Endothelial cell of umbilical vein (primary cell): ENCODE measurements around the gene FBXW7. TPM values are rescaled to one million over a fixed set of nuclear protein-coding genes. Genes with fewer than 3 reads are reported as not detected.

Experiments used
- BruUV-seq: library from RNA; stranded (reverse); fragments of 400-500 nt; replicated peaks from 2 replicates; lab custom pipeline; 2021; lab: Mats Ljungman, UMichigan
- CTCF ChIA-PET: fragments of 300-600, 350-600 bp; sonication (Branson Sonifier 250); formaldehyde crosslinking; loops from one replicate; lab custom pipeline; 2021; ENCODE audit warnings: antibody characterized with exemption, inconsistent platforms; lab: Charles Lee
- POLR2A ChIA-PET: fragments of 300-600, 350-600 bp; sonication (Branson Sonifier 250); formaldehyde crosslinking; loops from one replicate; lab custom pipeline; 2021; ENCODE audit warnings: antibody characterized with exemption, inconsistent platforms; lab: Charles Lee
- DNase-seq: peaks from one replicate; pipeline ENCODE4 v3.0.0-alpha.2; 2011; ENCODE audit warnings: low read depth, low spot score
- FAIRE-seq: peaks from 2 replicates; lab custom pipeline; 2011; peaks lifted over from hg19 to GRCh38; lab: Jason Lieb, UNC
- H2AFZ ChIP-seq: 2 replicates; pipeline ENCODE4 v1.6.0; 2012; ENCODE audit warnings: low read depth, low read length, control low read depth, inconsistent platforms
- H3K27ac ChIP-seq: 2 replicates; pipeline ENCODE4 v1.5.1; 2011; ENCODE audit warnings: low read depth, mild to moderate bottlenecking, control low read depth, low read length, moderate library complexity; ENCODE audit not compliant: insufficient read depth
- H3K27me3 ChIP-seq, 2 experiments: 2 replicates each; pipeline versions ENCODE4 v1.6.0 to v1.6.1; 2011; ENCODE audit warnings: low read length in 2 of 2, mixed read lengths in 1 of 2; ENCODE audit not compliant: control insufficient read depth in 2 of 2, insufficient read depth in 2 of 2
- H3K36me3 ChIP-seq, 2 experiments: 2 replicates in 1 of 2; 3 replicates in 1 of 2; pipeline ENCODE4 v1.5.1; 2011; ENCODE audit warnings: low read length in 2 of 2, mild to moderate bottlenecking in 1 of 2, moderate library complexity in 1 of 2; ENCODE audit not compliant: control insufficient read depth in 2 of 2, insufficient read depth in 2 of 2; ENCODE audit errors: extremely low read depth in 1 of 2
- H3K4me1 ChIP-seq: 3 replicates; pipeline ENCODE4 v1.5.1; 2011; ENCODE audit warnings: mild to moderate bottlenecking, low read length; ENCODE audit not compliant: control insufficient read depth, insufficient read depth; ENCODE audit errors: extremely low read depth
- H3K4me2 ChIP-seq: 2 replicates; pipeline ENCODE4 v1.6.1; 2011; ENCODE audit warnings: low read length, control low read depth, mixed read lengths; ENCODE audit not compliant: insufficient read depth
- H3K4me3 ChIP-seq, 3 experiments: fragments of 200-600 bp in 1 of 3; sonication (generic), shearing (Covaris generic) in 1 of 3; replicated peaks in 1 of 3; 2 replicates each; pipeline ENCODE4 v1.5.1; 2011 to 2016; ENCODE audit warnings: control low read depth in 3 of 3, low read length in 3 of 3, mild to moderate bottlenecking in 2 of 3, inconsistent platforms in 1 of 3, low read depth in 1 of 3, moderate library complexity in 1 of 3; ENCODE audit not compliant: insufficient read depth in 1 of 3
- H3K79me2 ChIP-seq: 2 replicates; pipeline ENCODE4 v1.6.0; 2012; ENCODE audit warnings: low read length, inconsistent platforms; ENCODE audit not compliant: control insufficient read depth, insufficient read depth
- H3K9ac ChIP-seq: replicated peaks from 2 replicates; pipeline ENCODE3; 2011; ENCODE audit warnings: low read length, control low read depth; ENCODE audit not compliant: insufficient read depth; ENCODE audit errors: extremely low read depth
- H3K9me1 ChIP-seq: replicated peaks from 3 replicates; pipeline ENCODE4 v1.6.0; 2011; ENCODE audit warnings: mild to moderate bottlenecking, low read length; ENCODE audit not compliant: control insufficient read depth, insufficient read depth; ENCODE audit errors: extremely low read depth
- H3K9me3 ChIP-seq: replicated peaks from 2 replicates; pipeline ENCODE4 v1.5.1; 2012; ENCODE audit warnings: low read length, inconsistent platforms; ENCODE audit not compliant: control insufficient read depth, insufficient read depth
- H4K20me1 ChIP-seq: replicated peaks from 2 replicates; pipeline ENCODE3; 2011; ENCODE audit warnings: mild to moderate bottlenecking, low read length; ENCODE audit not compliant: control insufficient read depth, insufficient read depth; ENCODE audit errors: extremely low read depth
- CTCF ChIP-seq, 2 donors: IDR thresholded peaks; 1 replicate in 1 of 2; 2 replicates in 1 of 2; pipeline ENCODE4 v1.5.1; 2011; ENCODE audit warnings: low read length in 2 of 2, mild to moderate bottlenecking in 2 of 2, moderate library complexity in 2 of 2, control low read depth in 1 of 2, inconsistent platforms in 1 of 2, low read depth in 1 of 2; ENCODE audit not compliant: insufficient read depth in 1 of 2; ENCODE audit errors: extremely low read depth in 1 of 2
- EZH2 ChIP-seq: IDR thresholded peaks from 2 replicates; pipeline ENCODE4 v1.6.1; 2012; ENCODE audit warnings: borderline replicate concordance, low read depth, mild to moderate bottlenecking, moderate library complexity, low read length, inconsistent platforms; ENCODE audit not compliant: severe bottlenecking
- FOS ChIP-seq: IDR thresholded peaks from 2 replicates; pipeline ENCODE4 v1.6.1; 2011; ENCODE audit warnings: mild to moderate bottlenecking, low read length, moderate library complexity, borderline replicate concordance; ENCODE audit not compliant: insufficient read depth
- GATA2 ChIP-seq: IDR thresholded peaks from 2 replicates; pipeline ENCODE4 v1.7.0; 2011; ENCODE audit warnings: low read depth, mild to moderate bottlenecking, moderate library complexity, mixed read lengths, low read length; ENCODE audit not compliant: insufficient read length, insufficient read depth
- JUN ChIP-seq: IDR thresholded peaks from 2 replicates; pipeline ENCODE4 v1.6.1; 2011; ENCODE audit warnings: borderline replicate concordance, low read depth; ENCODE audit not compliant: insufficient read length, insufficient read depth
- MYC ChIP-seq: IDR thresholded peaks from one replicate; pipeline ENCODE4 v1.6.1; 2011; ENCODE audit warnings: mild to moderate bottlenecking, low read depth, low read length
- POLR2A ChIP-seq: IDR thresholded peaks from 2 replicates; pipeline ENCODE4 v1.6.1; 2012; ENCODE audit warnings: low read depth, mild to moderate bottlenecking, control low read depth, low read length
- POLR2AphosphoS5 ChIP-seq: IDR thresholded peaks from 2 replicates; pipeline ENCODE4 v1.6.1; 2012; ENCODE audit warnings: low read depth, mild to moderate bottlenecking, control low read depth, low read length, moderate library complexity; ENCODE audit not compliant: insufficient read depth
- dilution Hi-C: fragments of 300-500 bp; cut with MboI; formaldehyde crosslinking; loops from one replicate; pipeline ENCODE4 v1.15.0; 2019; ENCODE audit warnings: low sequenced_read_pairs; ENCODE audit not compliant: extremely low pct_ligation_motif_present
- intact Hi-C: fragments of 100-400 bp; cut with micrococcal nuclease; formaldehyde crosslinking; loops from one replicate; pipeline ENCODE4 v1.10.0; 2022
- polyA plus RNA-seq, 4 experiments: library from polyadenylated mRNA; depleted of rRNA in 3 of 4; stranded (reverse) in 3 of 4; unstranded in 1 of 4; fragments of >200 nt; gene quantifications; 2 replicates each; pipeline versions ENCODE4 v1.2.1 to v1.2.3, GENCODE V29; 2011 to 2012; ENCODE audit warnings: missing spikeins in 1 of 4
- total RNA-seq: library from RNA; stranded (reverse); gene quantifications from 2 replicates; pipeline ENCODE4 v1.2.3, GENCODE V29; 2021
- TF ChIP-seq, protein P1 (sequence below): IDR thresholded peaks from 2 replicates; pipeline ENCODE4 v1.6.1; 2011; ENCODE audit not compliant: insufficient read depth, insufficient read length

FBXW7 gene
- total and polyA plus RNA-seq, 2 donors (not counting 3 experiments of a cell fraction or from before 2014, with no cell fraction given) = 7.0 to 28.1 TPM

GRCh38 chr4:152331042-152331441 lies 204.8 kb downstream of the FBXW7 start:
- Histone ChIP-seq H3K9me3 (no peaks in the 10 kb centered on the region), H2AFZ (no peak overlapping the region), H3K9me1 (no peaks in the 10 kb centered on the region), H3K36me3 (peaks cover 0 to 12% of the 10 kb centered on the region in 2 experiments), H3K27ac (no peak overlapping the region), H4K20me1 (no peaks in the 10 kb centered on the region), H3K79me2 (no peaks in the 10 kb centered on the region), H3K4me3 (no peak overlapping the region), H3K27me3 (no peaks in the 10 kb centered on the region), H3K9ac (no peak overlapping the region), H3K4me1 (no peaks in the 10 kb centered on the region), H3K4me2 (no peak overlapping the region)
- ChIA-PET CTCF (no interaction called here), POLR2A (no interaction called here)
- TF ChIP-seq POLR2A (no peak), MYC (no peak), EZH2 (no peak), GATA2 (no peak), FOS (no peak), POLR2AphosphoS5 (no peak), CTCF (IDR thresholded peaks at IDR 0.05; ENCODE audit: extremely low read depth in 1 of 2, insufficient read depth in 1 of 2, low read depth in 1 of 2, low read length in 2 of 2) (no peak), JUN (no peak)
- TF ChIP-seq, protein P1, sequence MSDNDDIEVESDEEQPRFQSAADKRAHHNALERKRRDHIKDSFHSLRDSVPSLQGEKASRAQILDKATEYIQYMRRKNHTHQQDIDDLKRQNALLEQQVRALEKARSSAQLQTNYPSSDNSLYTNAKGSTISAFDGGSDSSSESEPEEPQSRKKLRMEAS = no peak
- intact Hi-C loops = no loop called here
- dilution Hi-C loops = no loop called here
- FAIRE-seq (no peak), DNase-seq (no peak)
- BruUV-seq = no TSS peak
